ENCODE data around the gene TYW3.

- TF ChIP-seq, protein P1, sequence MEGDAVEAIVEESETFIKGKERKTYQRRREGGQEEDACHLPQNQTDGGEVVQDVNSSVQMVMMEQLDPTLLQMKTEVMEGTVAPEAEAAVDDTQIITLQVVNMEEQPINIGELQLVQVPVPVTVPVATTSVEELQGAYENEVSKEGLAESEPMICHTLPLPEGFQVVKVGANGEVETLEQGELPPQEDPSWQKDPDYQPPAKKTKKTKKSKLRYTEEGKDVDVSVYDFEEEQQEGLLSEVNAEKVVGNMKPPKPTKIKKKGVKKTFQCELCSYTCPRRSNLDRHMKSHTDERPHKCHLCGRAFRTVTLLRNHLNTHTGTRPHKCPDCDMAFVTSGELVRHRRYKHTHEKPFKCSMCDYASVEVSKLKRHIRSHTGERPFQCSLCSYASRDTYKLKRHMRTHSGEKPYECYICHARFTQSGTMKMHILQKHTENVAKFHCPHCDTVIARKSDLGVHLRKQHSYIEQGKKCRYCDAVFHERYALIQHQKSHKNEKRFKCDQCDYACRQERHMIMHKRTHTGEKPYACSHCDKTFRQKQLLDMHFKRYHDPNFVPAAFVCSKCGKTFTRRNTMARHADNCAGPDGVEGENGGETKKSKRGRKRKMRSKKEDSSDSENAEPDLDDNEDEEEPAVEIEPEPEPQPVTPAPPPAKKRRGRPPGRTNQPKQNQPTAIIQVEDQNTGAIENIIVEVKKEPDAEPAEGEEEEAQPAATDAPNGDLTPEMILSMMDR (IDR thresholded peaks at IDR 0.05), result no peak
- TF ChIP-seq EP300 (IDR thresholded peaks at IDR 0.05), result no peak
- no peak for TF ChIP-seq POLR2A (IDR thresholded peaks at IDR 0.05)
These were observed 20.1 kb upstream of the TYW3 start for GRCh38 chr1:74712881-74713280.

Measured in ovary (tissue), 3 donors.